ENCODE measurements around the gene INPP5D. TPM values are rescaled to one million over a fixed set of nuclear protein-coding genes. Genes with fewer than 3 reads are reported as not detected.

The INPP5D gene
- total and polyA plus RNA-seq, 7 experiments from 2014 or later, result 41.0 to 232 (median 122) TPM

Other genes starting within 250 kb of the INPP5D start
- gene SNORC, start 190.1 kb upstream of the INPP5D start, total RNA-seq, result 1 to 10 TPM; 1.2 to 3.6 (median 1.6) TPM
- not detected for gene SNORC, start 190.1 kb upstream of the INPP5D start, polyA plus RNA-seq
- gene NGEF, start 47.1 kb upstream of the INPP5D start, total RNA-seq, result not detected
- gene NGEF, start 47.1 kb upstream of the INPP5D start, polyA plus RNA-seq, result not detected
- gene NEU2, start 27.7 kb upstream of the INPP5D start, total RNA-seq, result not detected
- not detected for gene NEU2, start 27.7 kb upstream of the INPP5D start, polyA plus RNA-seq
- gene ATG16L1, start 191.3 kb downstream of the INPP5D start, total RNA-seq, result 100 to 1,000 TPM in 1 of 5 experiments, 10 to 100 TPM in 4; 61.7 to 115 (median 83.3) TPM
- 10 to 100 TPM; 16.0 to 21.9 TPM for gene ATG16L1, start 191.3 kb downstream of the INPP5D start, polyA plus RNA-seq
- gene SAG, start 247.5 kb downstream of the INPP5D start, total RNA-seq, result under 1 TPM in 3 of 5 experiments, not detected in 2; 0.05 to 0.65 (median 0.10) TPM
- not detected for gene SAG, start 247.5 kb downstream of the INPP5D start, polyA plus RNA-seq

All from naive thymus-derived CD4-positive, alpha-beta T cell (primary cell).